ENCODE measurements around the gene ERFL. TPM values are rescaled to one million over a fixed set of nuclear protein-coding genes. Genes with fewer than 3 reads are reported as not detected.

Gene ERFL
- total and polyA plus RNA-seq, 2 of the 8 experiments (the other 6 are each of a cell fraction or from before 2014, with no cell fraction given), result 0.12 TPM; not detected in 1

DNA sequence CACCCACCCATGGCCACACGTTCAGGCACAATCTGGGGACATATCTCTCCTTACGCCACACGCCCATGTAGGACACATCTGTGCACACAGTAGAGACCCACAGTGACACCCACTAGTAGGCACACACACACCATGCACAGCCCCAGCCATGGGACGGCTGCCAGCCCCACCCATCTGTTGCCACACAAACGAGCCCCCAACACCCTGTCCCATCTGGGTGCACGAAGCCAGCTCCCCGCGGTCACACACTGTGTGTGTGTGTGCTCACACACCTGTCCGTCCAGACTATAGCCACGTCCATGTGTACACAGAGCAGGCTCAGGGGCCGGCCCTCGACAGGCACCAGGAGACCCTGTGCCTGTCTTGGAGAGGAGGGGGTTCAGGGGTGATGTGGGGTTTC is 10.6 kb downstream of the ERFL start:
- Histone ChIP-seq H4K20me1 (replicated peaks in 1 of 2; ENCODE audit: control insufficient read depth in 1 of 2, insufficient read depth in 2 of 2, low read length in 2 of 2) (peaks cover 4 to 46% of the 10 kb centered on the region in 2 experiments), H3K27me3 (replicated peaks in 1 of 4; ENCODE audit: control insufficient read depth in 3 of 4, extremely low read depth in 1 of 4, insufficient read depth in 3 of 4, low read length in 3 of 4) (peaks cover 59 to 100% (median 97%) of the 10 kb centered on the region in 4 experiments), H4K91ac (replicated peaks; ENCODE audit: insufficient read length, low read length) (no peak overlapping the region), H4K5ac (ENCODE audit: insufficient read length, low read depth, low read length) (no peak overlapping the region), H3K23ac (ENCODE audit: insufficient read length) (no peak overlapping the region), H3K14ac (ENCODE audit: insufficient read length) (no peak overlapping the region), H2AK5ac (ENCODE audit: low read depth, low read length) (peak overlapping the region; percentile 89; the same call in 1 of the 2 replicates), H3K23me2 (ENCODE audit: low read depth, low read length) (peaks cover 20% of the 10 kb centered on the region), H3K79me1 (ENCODE audit: low read depth, low read length) (no peaks in the 10 kb centered on the region; the same call in 1 of the 2 replicates), H3K56ac (replicated peaks; ENCODE audit: insufficient read length, low read depth, low read length) (no peak overlapping the region), H2BK20ac (ENCODE audit: low read length) (peak overlapping the region; percentile 72; the same call in 1 of the 2 replicates), H2AFZ (ENCODE audit: low read length) (no peak overlapping the region), H3K27ac (ENCODE audit: low read depth, low read length) (no peak overlapping the region), H4K8ac (ENCODE audit: extremely low read depth, insufficient read depth, low read length) (no peak overlapping the region), H2BK120ac (replicated peaks; ENCODE audit: low read depth, low read length) (no peak overlapping the region), H2BK5ac (ENCODE audit: low read depth, low read length) (no peak overlapping the region), H2BK15ac (ENCODE audit: low read length) (no peak overlapping the region; the same call in 1 of the 2 replicates), H3K4me1 (replicated peaks in 1 of 4; ENCODE audit: control insufficient read depth in 3 of 4, insufficient read depth in 4 of 4, low read length in 3 of 4) (peaks cover 0 to 24% (median 12%) of the 10 kb centered on the region in 4 experiments; a peak in 6 of 7 replicates), H3K79me2 (ENCODE audit: control insufficient read depth in 1 of 2, insufficient read depth in 2 of 2, low read length in 2 of 2) (no peaks in the 10 kb centered on the region), H3K18ac (ENCODE audit: extremely low read depth, low read length) (no peak overlapping the region), H3K9me3 (ENCODE audit: insufficient read depth in 2 of 2, low read depth in 1 of 2, low read length in 1 of 2) (no peaks in the 10 kb centered on the region), H3K36me3 (ENCODE audit: control insufficient read depth in 2 of 4, insufficient read depth in 4 of 4, low read length in 3 of 4) (no peaks in the 10 kb centered on the region), H2BK12ac (ENCODE audit: low read depth, low read length) (0 out of 2 replicates have a peak overlapping the region, but pooled peaks have one; percentile 75), H3K4me2 (ENCODE audit: insufficient read depth in 1 of 2, low read depth in 2 of 2, low read length in 2 of 2) (no peak overlapping the region; a peak in 1 of 4 replicates), H3K4ac (replicated peaks; ENCODE audit: insufficient read length, low read depth, low read length) (no peak overlapping the region), H3K9ac (replicated peaks in 1 of 4; ENCODE audit: extremely low read depth in 1 of 4, low read depth in 3 of 4, low read length in 3 of 4) (no peak overlapping the region), H3K4me3 (ENCODE audit: extremely low read depth in 1 of 4, insufficient read depth in 2 of 4, low read depth in 3 of 4, low read length in 4 of 4) (no peak overlapping the region)
- no peak for FAIRE-seq
- WGBS, 2 experiments (ENCODE audit: extremely low coverage in 1 of 2, insufficient coverage in 1 of 2, insufficient read length in 1 of 2, insufficient replicate concordance in 2 of 2, low coverage in 1 of 2, low lambda C conversion rate in 2 of 2, missing lambda C conversion rate in 1 of 2), result 74% methylated on average over 10 of the region's 12 CpGs; no CpG with 5 or more reads in 1 of the 2 experiments
- ChIA-PET CTCF (ENCODE audit: partially characterized antibody) (interaction anchor here (1.1 to 1.6 kb wide), 2 partner anchors 14 to 53 kb away, joined by 3 to 5 read pairs; no protein-coding TSS in a partner anchor), POLR2A (ENCODE audit: partially characterized antibody) (interaction anchor here (0.6 kb wide), 1 partner anchor 11 kb away, joined by 3 read pairs; the partner anchor contains the start of gene ERFL)
- no peak for DNase-seq (ENCODE audit: low read depth in 1 of 2, low spot score in 2 of 2)
- TF ChIP-seq CHD1 (IDR thresholded peaks at IDR 0.05; ENCODE audit: low read depth, low read length), result no peak
- no peak for TF ChIP-seq NANOG (IDR thresholded peaks at IDR 0.05; ENCODE audit: insufficient read depth, low read depth, low read length, poor library complexity, severe bottlenecking)
- TF ChIP-seq POLR2A (IDR thresholded peaks at IDR 0.05; ENCODE audit: control extremely low read depth in 1 of 2, low read depth in 2 of 2, low read length in 2 of 2), result no peak
- TF ChIP-seq HDAC6 (IDR thresholded peaks at IDR 0.05; ENCODE audit: low read depth, low read length), result no peak
- no peak for TF ChIP-seq RXRA (IDR thresholded peaks at IDR 0.05; ENCODE audit: insufficient read depth, low read depth, low read length)
- no peak for TF ChIP-seq CREB1 (IDR thresholded peaks at IDR 0.05)

Measured in H1 (cell line).